Activated naive CD4-positive, alpha-beta T cell treated with anti-CD3 and anti-CD28 coated beads, Interleukin-2, amount 50 U/mL, for 72 hours (primary cell): ENCODE data around the gene LBHD2. TPM values are rescaled to one million over a fixed set of nuclear protein-coding genes. Genes with fewer than 3 reads are reported as not detected.
"Not testable (repeated sequence)": the region's sequence is repeated elsewhere in the genome, so short reads cannot be mapped to it uniquely, and the experiment has no call there.

Experiments
- ATAC-seq, 2 donors: fragments of 150-1000 bp; cut with Tn5 transposase; 2 replicates each; pipeline ENCODE4 v1.10.0; 2021; ENCODE audit warnings: mild to moderate bottlenecking in 2 of 2, moderate library complexity in 2 of 2
- DNase-seq, 2 donors: peaks; one replicate each; pipeline ENCODE4 v3.0.0; 2021 to 2022; ENCODE audit warnings: low spot score in 2 of 2
- H3K27ac Mint-ChIP-seq, 2 donors: one replicate each; pipeline ENCODE4 v1.8.0; 2022; ENCODE audit warnings: mild to moderate bottlenecking in 2 of 2, mixed read lengths in 2 of 2
- H3K36me3 Mint-ChIP-seq, 2 donors: one replicate each; pipeline ENCODE4 v1.8.0; 2022; ENCODE audit warnings: mixed read lengths in 2 of 2
- H3K9me3 Mint-ChIP-seq, 2 donors: one replicate each; pipeline ENCODE4 v1.8.0; 2022; ENCODE audit warnings: mixed read lengths in 2 of 2
- total RNA-seq, 2 donors: library from RNA; stranded (reverse); gene quantifications; one replicate each; pipeline ENCODE4 v1.2.3, GENCODE V29; 2022

Gene LBHD2
- total RNA-seq, 2 donors from 2014 or later, result not detected

GRCh38 chr14:103108749-103109207 lies 24.8 kb downstream of the LBHD2 start:
- no peak for DNase-seq
- Mint-ChIP-seq H3K27ac (no peak overlapping the region), H3K9me3 (no peaks in the 10 kb centered on the region), H3K36me3 (no peaks in the 10 kb centered on the region)
- peak; percentile 46 to 65 for ATAC-seq

- Mint-ChIP-seq H3K27ac (no peak overlapping the region), H3K9me3 (no peaks in the 10 kb centered on the region), H3K36me3 (no peaks in the 10 kb centered on the region)
- ATAC-seq (no peak), DNase-seq (no peak)
These were observed 25.8 kb downstream of the LBHD2 start for GRCh38 chr14:103109535-103110441.

- no peak for DNase-seq
- ATAC-seq, result no peak
- H3K27ac Mint-ChIP-seq, result no peak overlapping the region
These were observed 26.7 kb downstream of the LBHD2 start for GRCh38 chr14:103110681-103111231.

GRCh38 chr14:103111232-103111868 lies 27.3 kb downstream of the LBHD2 start:
- no peak for ATAC-seq
- Mint-ChIP-seq H3K36me3 (no peaks in the 10 kb centered on the region), H3K27ac (no peak overlapping the region), H3K9me3 (no peaks in the 10 kb centered on the region)
- no peak for DNase-seq

More at GRCh38 chr14:103110681-103111231, 26.7 kb downstream of the LBHD2 start:
- Mint-ChIP-seq H3K9me3 (no peaks in the 10 kb centered on the region), H3K36me3 (no peaks in the 10 kb centered on the region)

GRCh38 chr14:103112400-103113243 lies 28.6 kb downstream of the LBHD2 start:
- no peaks in the 10 kb centered on the region for H3K9me3 Mint-ChIP-seq
- H3K27ac Mint-ChIP-seq, result peak overlapping the region in 1 of 2 donors; percentile 52
- H3K36me3 Mint-ChIP-seq, result no peaks in the 10 kb centered on the region
- ATAC-seq, result no peak
- DNase-seq, result no peak

- no peaks in the 10 kb centered on the region for H3K36me3 Mint-ChIP-seq
- H3K27ac Mint-ChIP-seq, result no peak overlapping the region
- ATAC-seq (no peak), DNase-seq (no peak)
- H3K9me3 Mint-ChIP-seq, result no peaks in the 10 kb centered on the region
These were observed 29.3 kb downstream of the LBHD2 start for GRCh38 chr14:103113303-103113702.

GRCh38 chr14:103113774-103114173 lies 29.8 kb downstream of the LBHD2 start:
- no peaks in the 10 kb centered on the region for H3K9me3 Mint-ChIP-seq
- no peaks in the 10 kb centered on the region for H3K36me3 Mint-ChIP-seq
- ATAC-seq, result no peak
- DNase-seq, result no peak
- H3K27ac Mint-ChIP-seq, result no peak overlapping the region

- H3K36me3 Mint-ChIP-seq, H3K27ac Mint-ChIP-seq, H3K9me3 Mint-ChIP-seq, DNase-seq: not testable (repeated sequence)
- ATAC-seq, result peak in 1 of 2 donors; percentile 45
These were observed 31.2 kb downstream of the LBHD2 start for GRCh38 chr14:103115086-103115679.

GRCh38 chr14:103115845-103116572 lies 32.0 kb downstream of the LBHD2 start:
- H3K27ac Mint-ChIP-seq, result no peak overlapping the region
- DNase-seq (no peak), ATAC-seq (no peak)
- no peaks in the 10 kb centered on the region for H3K36me3 Mint-ChIP-seq
- H3K9me3 Mint-ChIP-seq, result no peaks in the 10 kb centered on the region

GRCh38 chr14:103116636-103117035 lies 32.6 kb downstream of the LBHD2 start:
- no peak overlapping the region for H3K27ac Mint-ChIP-seq
- no peaks in the 10 kb centered on the region for H3K36me3 Mint-ChIP-seq
- H3K9me3 Mint-ChIP-seq, result no peaks in the 10 kb centered on the region
- DNase-seq (no peak), ATAC-seq (no peak)

GRCh38 chr14:103117499-103117898 lies 33.5 kb downstream of the LBHD2 start:
- H3K27ac Mint-ChIP-seq, H3K9me3 Mint-ChIP-seq, H3K36me3 Mint-ChIP-seq, DNase-seq, ATAC-seq: not testable (repeated sequence)

GRCh38 chr14:103118018-103118662 lies 34.1 kb downstream of the LBHD2 start:
- no peak for ATAC-seq
- H3K36me3 Mint-ChIP-seq, result no peaks in the 10 kb centered on the region

GRCh38 chr14:103118663-103119404 lies 34.8 kb downstream of the LBHD2 start:
- H3K9me3 Mint-ChIP-seq, result no peaks in the 10 kb centered on the region
- H3K36me3 Mint-ChIP-seq, result no peaks in the 10 kb centered on the region
- ATAC-seq (no peak), DNase-seq (no peak)
- H3K27ac Mint-ChIP-seq, result no peak overlapping the region

More at GRCh38 chr14:103118018-103118662, 34.1 kb downstream of the LBHD2 start:
- no peak for DNase-seq
- Mint-ChIP-seq H3K27ac (no peak overlapping the region), H3K9me3 (no peaks in the 10 kb centered on the region)

GRCh38 chr14:103119527-103119926 lies 35.5 kb downstream of the LBHD2 start:
- H3K36me3 Mint-ChIP-seq, ATAC-seq, DNase-seq, H3K9me3 Mint-ChIP-seq, H3K27ac Mint-ChIP-seq: not testable (repeated sequence)
